Endothelial cell of umbilical vein (primary cell): ENCODE measurements around the gene SAMD14. TPM values are rescaled to one million over a fixed set of nuclear protein-coding genes. Genes with fewer than 3 reads are reported as not detected.

Experiments
- BruUV-seq: library from RNA; stranded (reverse); fragments of 400-500 nt; replicated peaks from 2 replicates; lab custom pipeline; 2021; lab: Mats Ljungman, UMichigan
- CTCF ChIA-PET: fragments of 300-600, 350-600 bp; sonication (Branson Sonifier 250); formaldehyde crosslinking; loops from one replicate; lab custom pipeline; 2021; ENCODE audit warnings: antibody characterized with exemption, inconsistent platforms; lab: Charles Lee
- POLR2A ChIA-PET: fragments of 300-600, 350-600 bp; sonication (Branson Sonifier 250); formaldehyde crosslinking; loops from one replicate; lab custom pipeline; 2021; ENCODE audit warnings: antibody characterized with exemption, inconsistent platforms; lab: Charles Lee
- DNase-seq: peaks from one replicate; pipeline ENCODE4 v3.0.0-alpha.2; 2011; ENCODE audit warnings: low read depth, low spot score
- FAIRE-seq: peaks from 2 replicates; lab custom pipeline; 2011; peaks lifted over from hg19 to GRCh38; lab: Jason Lieb, UNC
- H2AFZ ChIP-seq: 2 replicates; pipeline ENCODE4 v1.6.0; 2012; ENCODE audit warnings: low read depth, low read length, control low read depth, inconsistent platforms
- H3K27ac ChIP-seq: 2 replicates; pipeline ENCODE4 v1.5.1; 2011; ENCODE audit warnings: low read depth, mild to moderate bottlenecking, control low read depth, low read length, moderate library complexity; ENCODE audit not compliant: insufficient read depth
- H3K27me3 ChIP-seq, 2 experiments: 2 replicates each; pipeline versions ENCODE4 v1.6.0 to v1.6.1; 2011; ENCODE audit warnings: low read length in 2 of 2, mixed read lengths in 1 of 2; ENCODE audit not compliant: control insufficient read depth in 2 of 2, insufficient read depth in 2 of 2
- H3K36me3 ChIP-seq, 2 experiments: 2 replicates in 1 of 2; 3 replicates in 1 of 2; pipeline ENCODE4 v1.5.1; 2011; ENCODE audit warnings: low read length in 2 of 2, mild to moderate bottlenecking in 1 of 2, moderate library complexity in 1 of 2; ENCODE audit not compliant: control insufficient read depth in 2 of 2, insufficient read depth in 2 of 2; ENCODE audit errors: extremely low read depth in 1 of 2
- H3K4me1 ChIP-seq: 3 replicates; pipeline ENCODE4 v1.5.1; 2011; ENCODE audit warnings: mild to moderate bottlenecking, low read length; ENCODE audit not compliant: control insufficient read depth, insufficient read depth; ENCODE audit errors: extremely low read depth
- H3K4me2 ChIP-seq: 2 replicates; pipeline ENCODE4 v1.6.1; 2011; ENCODE audit warnings: low read length, control low read depth, mixed read lengths; ENCODE audit not compliant: insufficient read depth
- H3K4me3 ChIP-seq, 3 experiments: fragments of 200-600 bp in 1 of 3; sonication (generic), shearing (Covaris generic) in 1 of 3; replicated peaks in 1 of 3; 2 replicates each; pipeline ENCODE4 v1.5.1; 2011 to 2016; ENCODE audit warnings: control low read depth in 3 of 3, low read length in 3 of 3, mild to moderate bottlenecking in 2 of 3, inconsistent platforms in 1 of 3, low read depth in 1 of 3, moderate library complexity in 1 of 3; ENCODE audit not compliant: insufficient read depth in 1 of 3
- H3K79me2 ChIP-seq: 2 replicates; pipeline ENCODE4 v1.6.0; 2012; ENCODE audit warnings: low read length, inconsistent platforms; ENCODE audit not compliant: control insufficient read depth, insufficient read depth
- H3K9ac ChIP-seq: replicated peaks from 2 replicates; pipeline ENCODE3; 2011; ENCODE audit warnings: low read length, control low read depth; ENCODE audit not compliant: insufficient read depth; ENCODE audit errors: extremely low read depth
- H3K9me1 ChIP-seq: replicated peaks from 3 replicates; pipeline ENCODE4 v1.6.0; 2011; ENCODE audit warnings: mild to moderate bottlenecking, low read length; ENCODE audit not compliant: control insufficient read depth, insufficient read depth; ENCODE audit errors: extremely low read depth
- H3K9me3 ChIP-seq: replicated peaks from 2 replicates; pipeline ENCODE4 v1.5.1; 2012; ENCODE audit warnings: low read length, inconsistent platforms; ENCODE audit not compliant: control insufficient read depth, insufficient read depth
- H4K20me1 ChIP-seq: replicated peaks from 2 replicates; pipeline ENCODE3; 2011; ENCODE audit warnings: mild to moderate bottlenecking, low read length; ENCODE audit not compliant: control insufficient read depth, insufficient read depth; ENCODE audit errors: extremely low read depth
- CTCF ChIP-seq, 2 donors: IDR thresholded peaks; 1 replicate in 1 of 2; 2 replicates in 1 of 2; pipeline ENCODE4 v1.5.1; 2011; ENCODE audit warnings: low read length in 2 of 2, mild to moderate bottlenecking in 2 of 2, moderate library complexity in 2 of 2, control low read depth in 1 of 2, inconsistent platforms in 1 of 2, low read depth in 1 of 2; ENCODE audit not compliant: insufficient read depth in 1 of 2; ENCODE audit errors: extremely low read depth in 1 of 2
- EZH2 ChIP-seq: IDR thresholded peaks from 2 replicates; pipeline ENCODE4 v1.6.1; 2012; ENCODE audit warnings: borderline replicate concordance, low read depth, mild to moderate bottlenecking, moderate library complexity, low read length, inconsistent platforms; ENCODE audit not compliant: severe bottlenecking
- FOS ChIP-seq: IDR thresholded peaks from 2 replicates; pipeline ENCODE4 v1.6.1; 2011; ENCODE audit warnings: mild to moderate bottlenecking, low read length, moderate library complexity, borderline replicate concordance; ENCODE audit not compliant: insufficient read depth
- GATA2 ChIP-seq: IDR thresholded peaks from 2 replicates; pipeline ENCODE4 v1.7.0; 2011; ENCODE audit warnings: low read depth, mild to moderate bottlenecking, moderate library complexity, mixed read lengths, low read length; ENCODE audit not compliant: insufficient read length, insufficient read depth
- JUN ChIP-seq: IDR thresholded peaks from 2 replicates; pipeline ENCODE4 v1.6.1; 2011; ENCODE audit warnings: borderline replicate concordance, low read depth; ENCODE audit not compliant: insufficient read length, insufficient read depth
- MAX ChIP-seq: IDR thresholded peaks from 2 replicates; pipeline ENCODE4 v1.6.1; 2011; ENCODE audit not compliant: insufficient read depth, insufficient read length
- MYC ChIP-seq: IDR thresholded peaks from one replicate; pipeline ENCODE4 v1.6.1; 2011; ENCODE audit warnings: mild to moderate bottlenecking, low read depth, low read length
- POLR2A ChIP-seq: IDR thresholded peaks from 2 replicates; pipeline ENCODE4 v1.6.1; 2012; ENCODE audit warnings: low read depth, mild to moderate bottlenecking, control low read depth, low read length
- POLR2AphosphoS5 ChIP-seq: IDR thresholded peaks from 2 replicates; pipeline ENCODE4 v1.6.1; 2012; ENCODE audit warnings: low read depth, mild to moderate bottlenecking, control low read depth, low read length, moderate library complexity; ENCODE audit not compliant: insufficient read depth
- dilution Hi-C: fragments of 300-500 bp; cut with MboI; formaldehyde crosslinking; loops from one replicate; pipeline ENCODE4 v1.15.0; 2019; ENCODE audit warnings: low sequenced_read_pairs; ENCODE audit not compliant: extremely low pct_ligation_motif_present
- intact Hi-C: fragments of 100-400 bp; cut with micrococcal nuclease; formaldehyde crosslinking; loops from one replicate; pipeline ENCODE4 v1.10.0; 2022
- polyA plus RNA-seq, 4 experiments: library from polyadenylated mRNA; depleted of rRNA in 3 of 4; stranded (reverse) in 3 of 4; unstranded in 1 of 4; fragments of >200 nt; gene quantifications; 2 replicates each; pipeline versions ENCODE4 v1.2.1 to v1.2.3, GENCODE V29; 2011 to 2012; ENCODE audit warnings: missing spikeins in 1 of 4
- total RNA-seq: library from RNA; stranded (reverse); gene quantifications from 2 replicates; pipeline ENCODE4 v1.2.3, GENCODE V29; 2021

Gene SAMD14
- total and polyA plus RNA-seq, 2 donors (not counting 3 experiments of a cell fraction or from before 2014, with no cell fraction given), result 6.8 to 15.6 TPM

- BruUV-seq, result no TSS peak
- DNase-seq, result no peak
- H4K20me1 ChIP-seq, result no peaks in the 10 kb centered on the region
- H3K4me2 ChIP-seq, result no peak overlapping the region
- H3K79me2 ChIP-seq, result no peaks in the 10 kb centered on the region
- no peak overlapping the region for H3K9ac ChIP-seq
- no peaks in the 10 kb centered on the region for H3K9me1 ChIP-seq
- H3K4me1 ChIP-seq, result no peaks in the 10 kb centered on the region
- ChIA-PET CTCF (interaction anchor here (1.3 to 4.1 kb wide), 3 partner anchors 11 to 92 kb away, joined by 3 to 29 read pairs (median 13); no protein-coding TSS in a partner anchor), POLR2A (no interaction called here)
- H3K27ac ChIP-seq, result no peak overlapping the region
- intact Hi-C loops (no loop called here), dilution Hi-C loops (no loop called here)
- no peak for FAIRE-seq
- no peak for TF ChIP-seq FOS
- no peak for TF ChIP-seq MAX
- no peak for TF ChIP-seq GATA2
- no peak for TF ChIP-seq MYC
- TF ChIP-seq POLR2AphosphoS5, result no peak
- no peak for TF ChIP-seq JUN
- TF ChIP-seq CTCF (IDR thresholded peaks at IDR 0.05; ENCODE audit: extremely low read depth in 1 of 2, insufficient read depth in 1 of 2, low read depth in 1 of 2, low read length in 2 of 2), result no peak
- no peak for TF ChIP-seq POLR2A
- TF ChIP-seq EZH2, result no peak
- no peaks in the 10 kb centered on the region for H3K27me3 ChIP-seq
- no peak overlapping the region for H3K4me3 ChIP-seq
- H3K36me3 ChIP-seq, result no peaks in the 10 kb centered on the region
- H3K9me3 ChIP-seq, result no peaks in the 10 kb centered on the region
- no peak overlapping the region for H2AFZ ChIP-seq
These were observed 23.4 kb downstream of the SAMD14 start for GRCh38 chr17:50106393-50107131.
